Activated naive CD8-positive, alpha-beta T cell treated with anti-CD3 and anti-CD28 coated beads, Interleukin-2, amount 10 ng/mL, durations not matched to agents 7 days and 5 days (primary cell): ENCODE measurements around the gene DPPA3. TPM values are rescaled to one million over a fixed set of nuclear protein-coding genes. Genes with fewer than 3 reads are reported as not detected.
"Not testable (repeated sequence)": the region's sequence is repeated elsewhere in the genome, so short reads cannot be mapped to it uniquely, and the experiment has no call there.

Source experiments
- ATAC-seq: fragments of 150-1000 bp; cut with Tn5 transposase; one replicate; pipeline ENCODE4 v1.10.0; 2021; ENCODE audit warnings: low read depth, moderate library complexity
- POLR2A ChIA-PET: fragments of 350-600 bp; sonication (Branson Sonifier 250); formaldehyde crosslinking; loops from one replicate; lab custom pipeline; 2021; ENCODE audit warnings: antibody characterized with exemption; lab: Charles Lee
- DNase-seq: peaks from one replicate; pipeline ENCODE4 v3.0.0; 2021
- H3K27ac Mint-ChIP-seq: one replicate; pipeline ENCODE4 v1.8.0; 2022; ENCODE audit warnings: mild to moderate bottlenecking, mixed read lengths
- H3K27me3 Mint-ChIP-seq: one replicate; pipeline ENCODE4 v1.8.0; 2022; ENCODE audit warnings: mild to moderate bottlenecking, moderate library complexity, mixed read lengths
- H3K36me3 Mint-ChIP-seq: one replicate; pipeline ENCODE4 v1.8.0; 2021; ENCODE audit warnings: mild to moderate bottlenecking, mixed read lengths
- H3K4me1 Mint-ChIP-seq: one replicate; pipeline ENCODE4 v1.8.0; 2021; ENCODE audit warnings: mixed read lengths
- H3K4me3 Mint-ChIP-seq: one replicate; pipeline ENCODE4 v1.8.0; 2022; ENCODE audit warnings: mild to moderate bottlenecking, moderate library complexity, mixed read lengths
- H3K9me3 Mint-ChIP-seq: one replicate; pipeline ENCODE4 v1.8.0; 2021; ENCODE audit warnings: mixed read lengths
- total RNA-seq, 2 experiments: library from RNA; stranded (reverse); gene quantifications; one replicate each; pipeline ENCODE4 v1.2.3, GENCODE V29; 2021

The DPPA3 gene
- total RNA-seq, 2 experiments from 2014 or later: not detected

DNA sequence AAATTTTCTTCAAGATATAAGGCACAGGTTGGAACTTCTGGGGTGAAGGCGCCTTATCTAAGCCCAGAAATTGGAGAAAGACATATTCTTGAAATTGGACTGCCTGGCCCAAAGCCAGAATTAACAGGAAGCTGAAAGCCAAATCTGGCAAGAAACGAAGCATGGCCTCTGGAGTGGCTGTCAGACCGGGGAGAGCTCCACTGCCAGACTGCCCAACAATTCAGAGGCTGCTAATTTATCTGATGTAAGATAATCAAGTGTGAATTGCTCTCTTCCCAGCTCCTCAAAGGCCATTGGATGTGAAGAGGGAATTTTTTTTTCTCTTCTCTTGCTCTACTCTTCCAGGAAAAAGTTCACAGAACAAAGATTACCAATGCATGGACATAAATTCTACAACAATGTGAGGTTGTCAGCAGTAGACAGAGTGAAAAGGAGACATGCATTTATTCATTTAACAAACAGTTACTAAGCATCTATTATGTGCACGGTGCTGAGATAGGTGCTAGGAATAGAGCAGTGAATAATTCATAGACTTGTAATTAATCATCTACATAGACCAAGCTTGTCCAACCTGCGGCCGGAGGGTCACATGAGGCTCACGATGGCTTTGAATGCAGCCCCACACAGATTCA is 15.6 kb upstream of the DPPA3 start, which contains the start of gene GDF3:
TSS of gene GDF3 (minus strand) at position 210 of the 632 bp plus-strand sequence. CDS start at position 163, 47 bp downstream.
- H3K4me3 Mint-ChIP-seq: no peak within 1 kb of the TSS
- DNase-seq: no peak
- H3K4me1 Mint-ChIP-seq: peaks cover 1% of the 10 kb centered on the region
- H3K36me3 Mint-ChIP-seq: no peaks in the 10 kb centered on the region
- no peaks in the 10 kb centered on the region for H3K9me3 Mint-ChIP-seq
- ATAC-seq: no peak
- POLR2A ChIA-PET: interaction anchor here (0.6 kb wide), 1 partner anchor 24 kb away, joined by 3 read pairs; no protein-coding TSS in a partner anchor
- H3K27me3 Mint-ChIP-seq: peaks cover 14% of the 10 kb centered on the region
- H3K27ac Mint-ChIP-seq: no peak within 1 kb of the TSS

DNA sequence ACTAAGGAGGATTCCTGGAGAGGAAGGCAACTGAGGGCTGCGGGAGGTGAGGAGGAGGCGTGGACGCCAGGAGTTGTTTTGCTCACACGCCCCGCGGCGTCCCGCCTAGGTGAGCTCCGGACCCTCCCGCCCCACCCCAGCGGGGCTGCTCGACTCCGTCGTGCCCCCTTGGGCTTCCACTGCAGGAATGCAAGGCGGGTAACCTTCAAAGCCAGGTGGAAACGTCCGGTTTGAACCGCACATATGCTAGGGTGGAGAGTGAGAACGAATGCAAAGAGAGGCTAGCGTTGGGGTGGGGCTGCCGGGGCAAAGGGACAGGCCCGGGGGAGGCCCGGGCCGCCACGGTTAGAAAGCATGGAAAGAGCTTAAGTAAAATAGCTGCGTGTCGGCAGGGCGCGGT is 5.4 kb upstream of the DPPA3 start:
- H3K36me3 Mint-ChIP-seq: no peaks in the 10 kb centered on the region
- H3K27me3 Mint-ChIP-seq: peaks cover under 1% of the 10 kb centered on the region
- DNase-seq (no peak), ATAC-seq (no peak)
- H3K9me3 Mint-ChIP-seq: no peaks in the 10 kb centered on the region
- POLR2A ChIA-PET: no interaction called here
- H3K27ac Mint-ChIP-seq: no peak overlapping the region
- H3K4me3 Mint-ChIP-seq: no peak overlapping the region
- H3K4me1 Mint-ChIP-seq: no peaks in the 10 kb centered on the region

- Mint-ChIP-seq H3K27me3 (peaks cover 4% of the 10 kb centered on the region), H3K9me3 (no peaks in the 10 kb centered on the region), H3K36me3 (no peaks in the 10 kb centered on the region), H3K27ac (no peak overlapping the region), H3K4me3 (no peak overlapping the region), H3K4me1 (no peaks in the 10 kb centered on the region)
- POLR2A ChIA-PET: no interaction called here
- ATAC-seq: no peak
- DNase-seq: no peak
These were observed 1.1 kb upstream of the DPPA3 start for GRCh38 chr12:7709969-7710675.

DNA sequence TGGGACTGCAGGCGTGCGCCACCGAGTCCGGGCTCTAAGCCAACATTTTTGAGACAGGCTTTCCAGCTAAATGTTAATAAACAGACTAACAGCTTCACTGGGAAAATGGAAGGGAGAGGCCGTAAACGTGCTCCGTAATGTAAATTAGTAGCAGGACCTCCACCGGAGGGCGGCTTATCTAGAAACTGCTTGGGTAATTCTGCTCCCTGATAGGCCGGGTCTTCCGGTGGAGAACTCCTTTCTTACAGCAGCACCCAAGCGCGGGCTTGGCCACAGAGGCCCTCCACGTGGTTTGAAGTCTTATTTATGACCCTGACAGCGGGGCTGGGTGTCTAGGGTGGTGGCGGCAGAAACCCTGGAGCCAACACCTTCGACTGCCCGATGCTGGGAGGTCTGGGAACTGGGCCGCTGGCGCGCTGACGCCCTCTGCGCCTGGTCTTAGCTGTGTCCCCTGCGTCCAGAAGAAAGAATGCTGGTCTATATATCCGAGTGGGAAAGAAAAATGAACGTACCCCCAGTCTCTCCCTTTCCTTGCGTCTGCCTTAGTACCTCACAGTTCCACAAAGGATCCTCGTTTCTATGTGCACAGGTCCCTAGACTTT is 1.7 kb downstream of the DPPA3 start:
- H3K27ac Mint-ChIP-seq: no peak overlapping the region
- no peak overlapping the region for H3K4me3 Mint-ChIP-seq
- H3K9me3 Mint-ChIP-seq: no peaks in the 10 kb centered on the region
- DNase-seq: no peak
- no peaks in the 10 kb centered on the region for H3K4me1 Mint-ChIP-seq
- POLR2A ChIA-PET: no interaction called here
- no peak for ATAC-seq
- no peaks in the 10 kb centered on the region for H3K36me3 Mint-ChIP-seq
- peaks cover 6% of the 10 kb centered on the region for H3K27me3 Mint-ChIP-seq

DNA sequence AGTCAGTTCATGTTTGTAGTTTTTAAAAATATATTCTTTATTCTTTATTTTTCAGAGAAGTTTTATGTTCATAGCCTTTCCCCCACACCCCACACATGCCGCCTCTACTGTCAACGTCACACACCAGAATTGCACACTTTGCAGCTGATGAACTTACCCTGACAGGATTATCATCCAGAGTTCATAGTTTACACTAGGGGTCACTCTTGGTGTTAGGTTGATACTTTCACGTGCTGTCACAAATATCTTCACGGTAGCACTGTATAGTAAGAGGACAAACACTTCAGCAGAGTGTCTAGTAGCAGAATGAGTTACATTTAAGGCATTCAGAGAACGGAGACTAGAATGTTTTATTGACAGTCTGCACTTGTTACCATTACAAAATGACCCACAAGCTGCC is 5.1 kb downstream of the DPPA3 start:
- H3K36me3 Mint-ChIP-seq: no peaks in the 10 kb centered on the region
- ATAC-seq (no peak), DNase-seq (no peak)
- H3K27ac Mint-ChIP-seq: no peak overlapping the region
- H3K27me3 Mint-ChIP-seq: peaks cover 12% of the 10 kb centered on the region
- H3K4me1 Mint-ChIP-seq: no peaks in the 10 kb centered on the region
- POLR2A ChIA-PET: no interaction called here
- H3K9me3 Mint-ChIP-seq: no peaks in the 10 kb centered on the region
- no peak overlapping the region for H3K4me3 Mint-ChIP-seq

- Mint-ChIP-seq H3K27ac (no peak overlapping the region), H3K9me3 (no peaks in the 10 kb centered on the region), H3K4me1 (no peaks in the 10 kb centered on the region), H3K27me3 (peaks cover 14% of the 10 kb centered on the region), H3K4me3 (no peak overlapping the region), H3K36me3 (no peaks in the 10 kb centered on the region)
- no peak for DNase-seq
- POLR2A ChIA-PET: interaction anchor here (0.6 kb wide), 1 partner anchor 25 kb away, joined by 3 read pairs; the partner anchor contains the start of gene GDF3
- no peak for ATAC-seq
These were observed 8.9 kb downstream of the DPPA3 start for GRCh38 chr12:7719946-7720730.

- Mint-ChIP-seq H3K4me1 (no peaks in the 10 kb centered on the region), H3K27ac (no peak overlapping the region), H3K4me3 (no peak overlapping the region), H3K36me3 (no peaks in the 10 kb centered on the region), H3K9me3 (no peaks in the 10 kb centered on the region), H3K27me3 (peaks cover 17% of the 10 kb centered on the region)
- POLR2A ChIA-PET: no interaction called here
- DNase-seq (no peak), ATAC-seq (no peak)
These were observed 12.7 kb downstream of the DPPA3 start for GRCh38 chr12:7723926-7724325.

DNA sequence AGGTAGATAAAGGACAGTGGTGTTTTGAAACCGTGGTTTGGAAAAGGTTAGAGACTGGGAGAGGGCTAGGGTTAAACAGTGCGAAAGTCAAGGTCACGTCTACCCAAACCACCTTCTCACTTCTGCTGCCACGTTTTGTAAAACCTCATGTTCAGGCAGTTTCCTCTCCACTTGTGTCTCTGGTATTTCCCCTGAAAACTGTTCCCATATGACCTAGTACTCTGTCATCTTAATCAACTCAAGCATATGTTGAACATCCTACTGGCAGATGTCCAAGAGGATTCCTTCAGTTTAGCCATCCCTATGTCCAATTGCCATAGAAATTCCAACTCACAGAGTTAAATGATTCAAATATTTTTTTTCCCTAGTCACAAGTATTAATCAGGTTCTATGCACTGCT is 18.5 kb downstream of the DPPA3 start:
- no peaks in the 10 kb centered on the region for H3K9me3 Mint-ChIP-seq
- DNase-seq: no peak
- H3K4me3 Mint-ChIP-seq: no peak overlapping the region
- ATAC-seq: no peak
- no peaks in the 10 kb centered on the region for H3K36me3 Mint-ChIP-seq
- peaks cover 15% of the 10 kb centered on the region for H3K27me3 Mint-ChIP-seq
- H3K27ac Mint-ChIP-seq: no peak overlapping the region
- H3K4me1 Mint-ChIP-seq: no peaks in the 10 kb centered on the region
- POLR2A ChIA-PET: no interaction called here

GRCh38 chr12:7730984-7731383 is 19.8 kb downstream of the DPPA3 start:
- H3K36me3 Mint-ChIP-seq, H3K27ac Mint-ChIP-seq, ATAC-seq, DNase-seq, POLR2A ChIA-PET, H3K4me1 Mint-ChIP-seq, H3K4me3 Mint-ChIP-seq, H3K9me3 Mint-ChIP-seq: not testable (repeated sequence)
- peaks cover 11% of the 10 kb centered on the region for H3K27me3 Mint-ChIP-seq

DNA sequence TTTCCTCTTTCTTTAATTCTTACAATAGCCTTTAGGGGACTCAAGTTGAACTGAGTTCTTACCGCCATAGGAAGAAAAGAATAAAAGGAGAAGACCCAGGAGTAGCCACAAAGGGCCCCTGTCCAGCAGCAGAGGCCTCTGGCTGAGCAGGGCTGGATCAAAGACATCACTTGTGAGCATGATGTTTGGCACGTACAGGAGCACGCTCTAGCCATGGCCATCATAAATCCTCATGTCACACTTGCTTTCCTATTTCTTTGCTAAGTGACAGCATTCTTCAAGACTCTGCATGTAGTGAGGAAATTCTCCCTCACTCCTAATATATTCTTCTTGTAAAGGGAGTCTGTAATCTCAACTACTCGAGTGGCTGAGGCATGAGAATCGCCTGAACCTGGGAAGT is 20.3 kb downstream of the DPPA3 start:
- POLR2A ChIA-PET: no interaction called here
- H3K4me1 Mint-ChIP-seq: no peaks in the 10 kb centered on the region
- no peak overlapping the region for H3K27ac Mint-ChIP-seq
- H3K36me3 Mint-ChIP-seq: no peaks in the 10 kb centered on the region
- DNase-seq (no peak), ATAC-seq (no peak)
- H3K9me3 Mint-ChIP-seq: no peaks in the 10 kb centered on the region
- no peak overlapping the region for H3K4me3 Mint-ChIP-seq
- H3K27me3 Mint-ChIP-seq: peaks cover 11% of the 10 kb centered on the region

GRCh38 chr12:7732993-7733392 is 21.8 kb downstream of the DPPA3 start:
- DNase-seq (no peak), ATAC-seq (no peak)
- POLR2A ChIA-PET: no interaction called here
- Mint-ChIP-seq H3K4me3 (no peak overlapping the region), H3K4me1 (no peaks in the 10 kb centered on the region), H3K9me3 (no peaks in the 10 kb centered on the region), H3K27me3 (peaks cover 11% of the 10 kb centered on the region), H3K27ac (no peak overlapping the region), H3K36me3 (no peaks in the 10 kb centered on the region)

DNA sequence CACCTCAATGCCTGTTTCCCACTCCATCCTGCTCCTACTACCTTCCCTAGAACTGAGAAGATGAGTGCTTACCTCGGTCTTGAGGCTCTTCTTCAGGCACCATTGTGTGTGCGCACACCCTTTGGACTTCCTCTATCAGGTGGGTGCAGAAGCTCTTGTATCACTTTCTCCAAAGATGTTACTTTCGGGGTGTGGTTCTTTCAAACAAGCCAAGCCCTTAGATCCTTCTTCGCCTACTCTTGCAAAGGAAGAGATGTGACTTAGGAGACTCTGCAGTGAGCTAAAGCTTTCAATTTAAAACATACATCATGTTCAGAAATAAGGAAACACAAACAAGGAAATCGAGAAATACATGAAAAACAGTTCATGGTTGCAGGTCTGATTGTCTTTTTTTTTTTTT is 36.0 kb downstream of the DPPA3 start, which contains the start of gene CLEC4C:
TSS of gene CLEC4C (minus strand) at position 130 of the 400 bp plus-strand sequence. CDS start at position 103, 27 bp downstream.
- no peak within 1 kb of the TSS for H3K27ac Mint-ChIP-seq
- POLR2A ChIA-PET: interaction anchor here (0.6 kb wide), 1 partner anchor 119 kb away, joined by 3 read pairs; no protein-coding TSS in a partner anchor
- peaks cover 2% of the 10 kb centered on the region for H3K9me3 Mint-ChIP-seq
- H3K4me3 Mint-ChIP-seq: no peak within 1 kb of the TSS
- no peaks in the 10 kb centered on the region for H3K4me1 Mint-ChIP-seq
- no peaks in the 10 kb centered on the region for H3K27me3 Mint-ChIP-seq
- ATAC-seq (no peak), DNase-seq (no peak)
- H3K36me3 Mint-ChIP-seq: no peaks in the 10 kb centered on the region

- no peak for ATAC-seq
- Mint-ChIP-seq H3K36me3 (no peaks in the 10 kb centered on the region), H3K4me1 (peaks cover 5% of the 10 kb centered on the region), H3K27me3 (no peaks in the 10 kb centered on the region), H3K27ac (no peak overlapping the region), H3K9me3 (no peaks in the 10 kb centered on the region), H3K4me3 (no peak overlapping the region)
- DNase-seq: no peak
- POLR2A ChIA-PET: no interaction called here
These were observed 37.6 kb downstream of the DPPA3 start for GRCh38 chr12:7748852-7749251.
